T-cell (primary cell): ENCODE measurements around the gene TXNRD2. TPM values are rescaled to one million over a fixed set of nuclear protein-coding genes. Genes with fewer than 3 reads are reported as not detected.

Experiments
- ATAC-seq, 4 experiments: fragments of 200-7000 bp in 3 of 4; fragments of 150-1000 bp in 1 of 4; cut with Tn5 transposase; replicated peaks in 1 of 4; 1 replicate in 3 of 4; 2 replicates in 1 of 4; pipeline ENCODE4 v1.10.0; 2021; ENCODE audit warnings: moderate library complexity in 3 of 4, mild to moderate bottlenecking in 2 of 4, moderate number of reproducible peaks in 1 of 4
- CTCF ChIA-PET, 2 donors: fragments of 300-600 bp; sonication (Branson Sonifier 250); formaldehyde crosslinking; loops; one replicate each; lab custom pipeline; 2022; ENCODE audit warnings: antibody characterized with exemption in 2 of 2; lab: Charles Lee
- POLR2A ChIA-PET, 2 donors: fragments of 300-600 bp; sonication (Branson Sonifier 250); formaldehyde crosslinking; loops; one replicate each; lab custom pipeline; 2022; ENCODE audit warnings: antibody characterized with exemption in 2 of 2; lab: Charles Lee
- DNase-seq, 35 experiments: peaks; one replicate each; pipeline versions ENCODE4 v3.0.0 to v3.0.0-alpha.2; 2013 to 2023
- H3K27ac ChIP-seq: one replicate; pipeline ENCODE4 v1.5.1; 2013; ENCODE audit warnings: low read length
- H3K27me3 ChIP-seq, 2 experiments: replicated peaks in 1 of 2; 1 replicate in 1 of 2; 2 replicates in 1 of 2; pipeline versions ENCODE4 v1.6.1 to v1.7.0; 2013; ENCODE audit warnings: low read length in 1 of 2, mixed read lengths in 1 of 2; ENCODE audit not compliant: control insufficient read depth in 2 of 2, insufficient read depth in 2 of 2; ENCODE audit errors: extremely low read depth in 1 of 2
- H3K36me3 ChIP-seq, 2 donors: 1 replicate in 1 of 2; 2 replicates in 1 of 2; pipeline versions ENCODE4 v1.6.1 to v1.7.0; 2013; ENCODE audit warnings: low read length in 1 of 2; ENCODE audit not compliant: control insufficient read depth in 2 of 2, insufficient read depth in 1 of 2; ENCODE audit errors: extremely low read depth in 1 of 2
- H3K4me1 ChIP-seq, 2 experiments: 1 replicate in 1 of 2; 2 replicates in 1 of 2; pipeline versions ENCODE4 v1.6.1 to v1.7.0; 2013; ENCODE audit warnings: low read length in 2 of 2, mixed read lengths in 1 of 2; ENCODE audit not compliant: insufficient read depth in 2 of 2, control insufficient read depth in 1 of 2; ENCODE audit errors: extremely low read depth in 1 of 2
- H3K4me3 ChIP-seq, 2 donors: 1 replicate in 1 of 2; 2 replicates in 1 of 2; pipeline versions ENCODE4 v1.5.1 to v1.7.0; 2013; ENCODE audit warnings: mild to moderate bottlenecking in 2 of 2, low read length in 1 of 2, moderate library complexity in 1 of 2; ENCODE audit not compliant: control insufficient read depth in 1 of 2; ENCODE audit errors: extremely low read depth in 1 of 2
- H3K9me3 ChIP-seq: 2 replicates; pipeline ENCODE4 v1.7.0; 2013
- H3K27ac Mint-ChIP-seq, 2 donors: one replicate each; pipeline ENCODE4 v1.8.0; 2020 to 2021; ENCODE audit warnings: mild to moderate bottlenecking in 2 of 2, mixed read lengths in 2 of 2
- H3K27me3 Mint-ChIP-seq, 2 donors: one replicate each; pipeline ENCODE4 v1.8.0; 2021 to 2022; ENCODE audit warnings: mixed read lengths in 2 of 2
- H3K36me3 Mint-ChIP-seq: one replicate; pipeline ENCODE4 v1.8.0; 2021; ENCODE audit warnings: mixed read lengths
- H3K4me1 Mint-ChIP-seq, 3 donors: one replicate each; pipeline ENCODE4 v1.8.0; 2020 to 2022; ENCODE audit warnings: mixed read lengths in 3 of 3, mild to moderate bottlenecking in 1 of 3
- H3K4me3 Mint-ChIP-seq, 3 donors: one replicate each; pipeline ENCODE4 v1.8.0; 2020 to 2022; ENCODE audit warnings: mild to moderate bottlenecking in 3 of 3, mixed read lengths in 3 of 3, moderate library complexity in 3 of 3
- H3K9me3 Mint-ChIP-seq, 3 donors: one replicate each; pipeline ENCODE4 v1.8.0; 2020 to 2022; ENCODE audit warnings: mixed read lengths in 3 of 3
- WGBS: methylation state at CpG from one replicate; pipeline ENCODE4 v1.1.5; 2013; ENCODE audit warnings: missing lambda C conversion rate; ENCODE audit not compliant: insufficient coverage; 5-methylcytosine and 5-hydroxymethylcytosine counted together
- total RNA-seq, 35 experiments: library from RNA in 6 of 35; stranded (reverse) in 6 of 35; fragments of 120-200 nt in 1 of 35; gene quantifications; one replicate each; pipeline versions ENCODE4 v1.2.1 to v1.2.4 and lab custom pipeline; 2013 to 2026

TXNRD2 gene
- total RNA-seq, 5 donors from 2014 or later (not counting 1 experiment from before 2014, with no cell fraction given), result 26.5 to 47.4 (median 28.7) TPM

DNA sequence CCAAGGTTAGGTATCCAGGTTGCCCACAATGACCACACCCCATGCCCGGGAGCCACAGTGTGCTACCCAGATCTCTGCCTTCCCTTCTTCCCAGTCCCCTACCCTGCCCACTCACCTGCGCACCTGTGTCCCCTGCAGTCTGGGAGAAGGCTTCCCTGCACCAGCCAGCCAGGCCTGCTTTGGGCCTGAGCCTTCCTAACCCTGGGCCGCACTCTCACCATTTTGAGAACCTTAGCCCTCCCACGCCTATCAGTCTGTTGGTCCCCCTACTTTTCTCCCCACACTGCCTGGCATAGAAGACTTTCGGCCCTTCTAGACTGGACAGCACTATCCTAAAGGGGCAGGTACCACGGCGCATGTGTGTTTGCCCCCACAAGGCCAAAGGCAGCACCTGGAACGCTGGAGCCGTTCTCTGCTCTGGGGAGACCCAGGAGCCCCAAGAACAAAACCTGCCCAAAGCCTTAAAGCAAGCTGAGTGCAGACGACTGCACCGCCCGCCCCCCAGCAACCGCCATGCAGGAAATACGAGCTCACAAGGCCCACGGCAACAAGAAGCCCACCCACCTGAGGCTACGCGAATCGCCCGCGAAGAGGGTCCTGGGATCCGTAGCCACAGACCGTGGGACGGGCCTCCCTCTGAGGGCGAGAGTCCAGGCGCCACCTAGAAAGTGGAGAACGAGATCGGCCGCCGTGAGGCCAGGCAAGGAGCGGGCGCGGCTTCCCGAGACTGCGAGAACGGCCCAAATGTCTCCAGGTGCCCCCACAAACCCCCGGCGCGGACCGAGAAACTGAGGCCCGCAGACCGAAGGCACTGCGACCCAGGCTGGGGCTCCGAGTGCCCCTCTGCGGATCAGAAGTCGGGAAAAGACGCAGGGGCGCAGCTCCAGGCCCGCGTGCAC is 87.5 kb downstream of the TXNRD2 start:
- H3K4me1 Mint-ChIP-seq, result peaks cover 48 to 66% (median 60%) of the 10 kb centered on the region in 3 donors
- Histone ChIP-seq H3K9me3 (no peaks in the 10 kb centered on the region), H3K27me3 (no peaks in the 10 kb centered on the region), H3K4me3 (peak overlapping the region; percentile 93 to 99), H3K27ac (peak overlapping the region; percentile 57), H3K4me1 (peaks cover 4 to 63% of the 10 kb centered on the region in 2 experiments), H3K36me3 (peaks cover 12 to 32% of the 10 kb centered on the region in 2 donors)
- DNase-seq (peak in 9 of 35 experiments; percentile 14 to 39 (median 23)), ATAC-seq (peak; percentile 4 to 18 (median 10))
- POLR2A ChIA-PET, result no interaction called here
- H3K4me3 Mint-ChIP-seq, result peak overlapping the region; percentile 90 to 98 (median 91)
- H3K36me3 Mint-ChIP-seq, result peaks cover 10% of the 10 kb centered on the region
- H3K9me3 Mint-ChIP-seq, result no peaks in the 10 kb centered on the region
- 1% methylated on average over 48 of the region's 49 CpGs for WGBS
- CTCF ChIA-PET, result no interaction called here
- H3K27me3 Mint-ChIP-seq, result no peaks in the 10 kb centered on the region
- H3K27ac Mint-ChIP-seq, result peak overlapping the region; percentile 89 to 93

DNA sequence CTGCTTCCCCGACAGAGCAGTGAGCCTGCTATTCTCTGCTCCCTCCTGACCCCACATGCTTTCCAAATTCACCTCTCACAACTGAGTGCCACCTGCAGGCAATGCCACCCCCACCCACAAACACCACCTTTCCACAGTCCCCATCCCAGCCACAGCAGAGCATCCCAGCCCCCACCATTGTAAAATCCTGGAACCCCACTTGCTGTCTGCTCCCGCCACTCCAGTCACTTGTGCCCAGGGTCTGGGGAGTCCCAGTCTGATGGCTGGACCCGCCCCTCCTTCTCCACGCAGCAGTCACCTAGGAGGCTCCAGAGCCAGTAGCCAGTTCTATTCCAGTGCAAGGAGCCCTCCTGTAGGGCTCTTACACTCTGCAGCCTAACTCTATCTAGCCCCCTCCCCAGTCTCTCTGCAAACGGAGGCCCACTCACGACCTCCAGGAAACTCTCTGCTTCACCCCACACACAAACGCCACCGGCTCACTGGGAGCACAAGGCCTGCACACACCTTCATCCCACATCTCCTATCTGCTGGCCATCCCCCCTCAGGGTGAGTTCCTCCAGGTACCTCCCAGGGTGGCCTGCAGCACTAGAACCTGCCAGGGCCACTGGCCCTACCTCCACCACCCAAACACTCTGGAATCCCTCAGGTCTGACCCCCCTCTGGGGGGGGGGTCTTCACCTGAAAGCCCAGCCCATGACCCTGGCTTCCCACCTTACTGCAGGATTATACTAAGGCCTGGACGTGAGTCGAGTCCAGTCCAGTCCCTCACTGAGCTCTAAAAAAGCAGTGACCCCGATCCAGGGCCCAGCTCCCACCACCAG is 88.3 kb downstream of the TXNRD2 start:
- peak overlapping the region; percentile 90 to 98 (median 91) for H3K4me3 Mint-ChIP-seq
- no peak for DNase-seq
- Histone ChIP-seq H3K4me3 (peak overlapping the region; percentile 93 to 99), H3K27me3 (no peaks in the 10 kb centered on the region), H3K9me3 (no peaks in the 10 kb centered on the region), H3K36me3 (peaks cover 12 to 34% of the 10 kb centered on the region in 2 donors), H3K27ac (no peak overlapping the region), H3K4me1 (peaks cover 4 to 67% of the 10 kb centered on the region in 2 experiments)
- 49% methylated on average over 11 of the region's 11 CpGs for WGBS
- peaks cover 54 to 70% (median 61%) of the 10 kb centered on the region in 3 donors for H3K4me1 Mint-ChIP-seq
- H3K27me3 Mint-ChIP-seq, result no peaks in the 10 kb centered on the region
- no peak for ATAC-seq
- no peaks in the 10 kb centered on the region for H3K9me3 Mint-ChIP-seq
- H3K27ac Mint-ChIP-seq, result peak overlapping the region; percentile 89 to 93
- H3K36me3 Mint-ChIP-seq, result peaks cover 10% of the 10 kb centered on the region
- ChIA-PET POLR2A (no interaction called here), CTCF (no interaction called here)

DNA sequence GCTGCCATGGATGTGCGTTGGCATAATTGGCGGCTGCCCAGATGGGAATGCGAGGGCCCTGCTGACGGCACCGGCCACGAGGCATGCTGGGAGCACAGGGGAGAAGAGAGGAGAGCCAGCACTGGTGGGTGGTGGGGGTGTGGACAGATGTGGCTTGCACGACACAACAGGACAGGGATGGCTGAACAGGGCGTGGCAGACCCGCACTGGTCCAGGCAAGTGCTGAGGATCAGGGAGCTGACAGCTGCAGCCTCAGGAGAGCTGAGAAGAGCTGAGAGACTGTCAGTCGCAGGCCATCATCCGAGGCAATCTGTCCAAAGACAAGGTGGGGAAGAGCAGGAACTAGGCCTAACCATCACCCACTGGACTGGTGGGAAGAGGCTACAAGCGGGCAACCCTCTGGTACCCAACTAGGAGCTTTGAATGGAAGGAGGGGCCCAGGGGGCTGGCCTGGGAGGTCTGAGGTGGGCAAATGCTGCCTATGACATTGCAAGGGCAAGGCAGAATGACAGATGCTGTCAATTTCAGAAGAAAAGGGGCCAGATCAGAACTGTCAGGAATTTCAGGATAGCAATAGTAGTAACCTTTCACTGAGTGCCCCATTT is 89.3 kb downstream of the TXNRD2 start:
- H3K4me1 Mint-ChIP-seq, result peaks cover 60 to 67% (median 61%) of the 10 kb centered on the region in 3 donors
- ATAC-seq, result no peak
- Histone ChIP-seq H3K9me3 (no peaks in the 10 kb centered on the region), H3K36me3 (peaks cover 12 to 34% of the 10 kb centered on the region in 2 donors), H3K4me3 (no peak overlapping the region), H3K27me3 (no peaks in the 10 kb centered on the region), H3K27ac (no peak overlapping the region), H3K4me1 (peaks cover 4 to 68% of the 10 kb centered on the region in 2 experiments)
- 96% methylated on average over 12 of the region's 12 CpGs for WGBS
- ChIA-PET CTCF (no interaction called here), POLR2A (no interaction called here)
- no peaks in the 10 kb centered on the region for H3K27me3 Mint-ChIP-seq
- peak overlapping the region; percentile 90 to 98 (median 91) for H3K4me3 Mint-ChIP-seq
- no peaks in the 10 kb centered on the region for H3K9me3 Mint-ChIP-seq
- peak overlapping the region; percentile 89 to 93 for H3K27ac Mint-ChIP-seq
- H3K36me3 Mint-ChIP-seq, result peaks cover 13% of the 10 kb centered on the region
- no peak for DNase-seq

DNA sequence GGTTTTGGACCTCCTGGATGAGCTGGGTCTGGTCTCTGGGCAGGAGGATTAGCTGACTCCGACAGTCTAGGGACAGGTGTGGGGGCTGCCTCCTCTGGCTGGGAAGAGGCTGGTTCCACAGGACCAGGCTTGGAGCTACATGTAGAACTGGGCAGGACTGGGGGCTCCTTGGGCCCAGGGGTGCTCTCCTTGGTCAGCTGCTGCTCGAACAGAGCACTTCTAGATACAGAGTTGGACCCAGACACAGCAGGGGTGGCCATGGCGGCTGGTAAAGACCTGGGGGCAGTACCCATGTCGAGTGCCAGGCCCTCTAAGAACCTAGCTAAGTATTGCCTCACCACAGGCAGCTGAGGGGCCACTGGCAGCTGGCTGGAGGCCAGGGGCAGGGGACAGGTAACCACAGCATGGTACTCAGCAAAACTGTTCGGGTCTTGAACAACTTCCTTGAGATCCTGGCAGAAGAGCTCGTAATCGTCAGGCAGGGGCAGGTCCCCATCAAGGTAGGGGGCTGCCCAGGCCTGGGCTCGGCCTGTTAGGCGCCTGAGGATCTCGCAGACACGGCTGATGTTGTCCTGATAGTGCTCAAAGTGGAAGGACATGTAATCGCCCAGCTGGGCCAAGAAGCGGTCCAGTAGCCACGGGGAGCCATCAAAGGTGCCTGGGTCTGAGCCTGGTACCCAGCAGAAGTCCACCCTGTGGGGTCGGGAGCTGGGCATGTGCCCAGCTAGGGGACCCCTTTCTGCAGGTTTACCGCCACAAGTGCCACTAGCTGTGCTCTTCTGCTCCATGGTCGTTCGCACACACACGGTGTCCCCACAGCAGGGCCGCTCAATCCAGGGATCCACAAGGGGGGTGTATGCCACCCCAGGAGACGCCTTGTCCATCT is 90.1 kb downstream of the TXNRD2 start:
- peaks cover 12 to 38% of the 10 kb centered on the region in 2 donors for H3K36me3 ChIP-seq
- ATAC-seq (no peak), DNase-seq (peak in 1 of 35 experiments; percentile 4)
- peaks cover 13% of the 10 kb centered on the region for H3K36me3 Mint-ChIP-seq
- peaks cover 4 to 65% of the 10 kb centered on the region in 2 experiments for H3K4me1 ChIP-seq
- H3K27me3 ChIP-seq, result no peaks in the 10 kb centered on the region
- H3K4me1 Mint-ChIP-seq, result peaks cover 55 to 60% (median 56%) of the 10 kb centered on the region in 3 donors
- H3K4me3 Mint-ChIP-seq, result peak overlapping the region in 2 of 3 donors; percentile 91 to 98
- 94% methylated on average over 21 of the region's 21 CpGs for WGBS
- H3K27ac Mint-ChIP-seq, result no peak overlapping the region
- no peaks in the 10 kb centered on the region for H3K9me3 ChIP-seq
- no peaks in the 10 kb centered on the region for H3K9me3 Mint-ChIP-seq
- POLR2A ChIA-PET, result no interaction called here
- H3K27ac ChIP-seq, result no peak overlapping the region
- CTCF ChIA-PET, result no interaction called here
- no peak overlapping the region for H3K4me3 ChIP-seq
- no peaks in the 10 kb centered on the region for H3K27me3 Mint-ChIP-seq

DNA sequence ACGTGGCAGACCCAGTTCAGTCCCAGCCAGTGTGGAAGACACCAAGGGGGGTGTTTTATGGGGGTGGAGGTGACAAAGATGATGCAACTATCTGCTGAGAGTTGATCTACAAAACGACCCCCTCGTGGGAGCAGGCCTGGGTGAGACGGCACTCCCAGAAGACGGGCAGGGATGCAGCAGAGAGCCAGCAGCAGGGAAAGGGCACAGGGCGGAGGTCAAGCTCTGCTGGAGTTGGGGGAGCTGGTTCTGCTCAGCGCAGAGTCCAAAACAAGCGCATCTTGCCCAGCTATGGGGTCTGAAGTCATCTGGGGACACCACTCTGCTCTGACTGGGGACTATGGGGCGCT is 90.9 kb downstream of the TXNRD2 start:
- Histone ChIP-seq H3K9me3 (no peaks in the 10 kb centered on the region), H3K36me3 (peaks cover 12 to 39% of the 10 kb centered on the region in 2 donors)
- H3K9me3 Mint-ChIP-seq, result no peaks in the 10 kb centered on the region

More for the DNA sequence above, 90.9 kb downstream of the TXNRD2 start:
- no peak overlapping the region for H3K4me3 ChIP-seq
- POLR2A ChIA-PET, result no interaction called here
- peaks cover 2 to 58% of the 10 kb centered on the region in 2 experiments for H3K4me1 ChIP-seq
- DNase-seq, result no peak
- Mint-ChIP-seq H3K27me3 (no peaks in the 10 kb centered on the region), H3K27ac (peak overlapping the region in 1 of 2 donors; percentile 11), H3K36me3 (peaks cover 13% of the 10 kb centered on the region), H3K4me3 (no peak overlapping the region), H3K4me1 (peaks cover 51 to 59% (median 55%) of the 10 kb centered on the region in 3 donors)
- ATAC-seq, result no peak
- CTCF ChIA-PET, result no interaction called here
- no peak overlapping the region for H3K27ac ChIP-seq
- H3K27me3 ChIP-seq, result no peaks in the 10 kb centered on the region
- 84% methylated on average over 9 of the region's 9 CpGs for WGBS
